Aorta (tissue), 5 donors: ENCODE data around the gene HNF1A. TPM values are rescaled to one million over a fixed set of nuclear protein-coding genes. Genes with fewer than 3 reads are reported as not detected.
"Not testable (repeated sequence)": the region's sequence is repeated elsewhere in the genome, so short reads cannot be mapped to it uniquely, and the experiment has no call there.

Experiments used
- ATAC-seq: fragments of 200-7000 bp; cut with Tn5 transposase; one replicate; pipeline ENCODE4 v1.9.1; 2022; ENCODE audit warnings: moderate library complexity; ENCODE audit not compliant: low FRiP score
- DNase-seq, 2 donors: peaks; one replicate each; pipeline ENCODE4 v3.0.0-alpha.2; 2020
- H3K27ac ChIP-seq, 2 donors: one replicate each; pipeline ENCODE4 v1.5.1; 2013; ENCODE audit warnings: low read length in 2 of 2, mild to moderate bottlenecking in 2 of 2, moderate library complexity in 2 of 2, control low read depth in 1 of 2, inconsistent platforms in 1 of 2, low read depth in 1 of 2
- H3K27me3 ChIP-seq, 2 donors: one replicate each; pipeline ENCODE4 v1.6.1; 2013; ENCODE audit warnings: control low read depth in 1 of 2, low read length in 1 of 2, mild to moderate bottlenecking in 1 of 2, moderate library complexity in 1 of 2; ENCODE audit not compliant: insufficient read depth in 2 of 2, control insufficient read depth in 1 of 2
- H3K36me3 ChIP-seq, 2 donors: one replicate each; pipeline ENCODE4 v1.6.1; 2013; ENCODE audit warnings: control low read depth in 1 of 2, low read length in 1 of 2, mild to moderate bottlenecking in 1 of 2; ENCODE audit not compliant: insufficient read depth in 2 of 2, control insufficient read depth in 1 of 2
- H3K4me1 ChIP-seq, 2 donors: one replicate each; pipeline ENCODE4 v1.6.1; 2013; ENCODE audit warnings: low read length in 2 of 2, control low read depth in 1 of 2, mild to moderate bottlenecking in 1 of 2, moderate library complexity in 1 of 2; ENCODE audit not compliant: insufficient read depth in 2 of 2, control insufficient read depth in 1 of 2
- H3K4me3 ChIP-seq, 2 donors: one replicate each; pipeline ENCODE4 v1.5.1; 2013; ENCODE audit warnings: low read length in 2 of 2, control low read depth in 1 of 2, mild to moderate bottlenecking in 1 of 2
- H3K9me3 ChIP-seq: one replicate; pipeline ENCODE4 v1.6.1; 2013; ENCODE audit warnings: mild to moderate bottlenecking, low read length; ENCODE audit not compliant: control insufficient read depth
- WGBS, 2 donors: extraction: QIAGEN DNeasy Blood & Tissue Kit; methylation state at CpG; one replicate each; pipeline ENCODE4 v1.1.7; 2013; 5-methylcytosine and 5-hydroxymethylcytosine counted together
- intact Hi-C, 2 donors: fragments of 100-400 bp; cut with DNase I; formaldehyde crosslinking; loops; one replicate each; pipeline versions ENCODE4 v1.14.2 to v1.15.0; 2022
- polyA plus RNA-seq, 2 donors: library from polyadenylated mRNA; stranded (reverse); fragments of 200-250 nt; gene quantifications; one replicate each; pipeline ENCODE4 v1.2.3, GENCODE V29; 2013
- total RNA-seq, 2 donors: library from RNA; stranded (reverse); fragmentation: NEBNext Ultra II Directional; extraction: Animal tissue kit (Norgen Biotek cat#: 25700); gene quantifications; one replicate each; pipeline ENCODE4 v1.2.1, GENCODE V29; 2021
- donor health status: healthy with polysubstance abuse.
- donor health status: Bipolar disorder and iron deficiency.
- donor health status: DM: no; HTN: no; CAD: no.
- donor health status: DM: no; HTN: no; CAD: no.
- donor health status: DM: yes; HTN: yes; CAD: no.

Gene HNF1A
- total and polyA plus RNA-seq, 4 donors = 0.18 to 5.4 TPM; not detected in 2

- H3K9me3 ChIP-seq, DNase-seq, intact Hi-C loops, H3K36me3 ChIP-seq, H3K4me1 ChIP-seq, H3K27ac ChIP-seq, ATAC-seq, H3K4me3 ChIP-seq, H3K27me3 ChIP-seq: not testable (repeated sequence)
- WGBS, 2 donors = 97% methylated on average over 19 to 31 of the region's 31 CpGs
These were observed 28.0 kb upstream of the HNF1A start for GRCh38 chr12:120950260-120950799.

DNA sequence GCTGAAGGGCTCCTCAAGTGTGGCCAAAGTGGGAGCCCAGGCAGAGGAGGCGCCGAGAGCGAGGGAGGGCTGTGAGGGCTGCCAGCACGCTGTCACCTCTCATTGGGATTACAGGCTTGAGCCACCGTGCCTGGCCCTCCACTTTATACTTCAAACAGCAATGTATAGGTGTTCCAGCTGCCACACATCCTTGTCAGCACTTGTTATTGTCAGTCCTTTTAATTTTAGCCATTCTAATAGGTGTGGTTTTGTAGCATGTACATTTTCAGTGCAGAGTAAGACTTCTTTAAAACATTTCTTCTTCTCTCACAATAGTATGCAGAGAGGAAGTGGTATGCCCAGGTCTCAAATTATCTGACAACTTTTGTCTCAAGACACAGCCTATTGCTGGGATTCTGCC is 27.5 kb upstream of the HNF1A start:
- intact Hi-C loops = no loop called here
- Histone ChIP-seq H3K9me3 (peaks cover 2% of the 10 kb centered on the region), H3K4me1 (no peaks in the 10 kb centered on the region), H3K27me3 (no peaks in the 10 kb centered on the region), H3K36me3 (no peaks in the 10 kb centered on the region), H3K4me3 (no peak overlapping the region), H3K27ac (no peak overlapping the region)
- 94 to 95% methylated on average over 5 of the region's 5 CpGs for WGBS, 2 donors
- no peak for DNase-seq
- ATAC-seq = no peak

DNA sequence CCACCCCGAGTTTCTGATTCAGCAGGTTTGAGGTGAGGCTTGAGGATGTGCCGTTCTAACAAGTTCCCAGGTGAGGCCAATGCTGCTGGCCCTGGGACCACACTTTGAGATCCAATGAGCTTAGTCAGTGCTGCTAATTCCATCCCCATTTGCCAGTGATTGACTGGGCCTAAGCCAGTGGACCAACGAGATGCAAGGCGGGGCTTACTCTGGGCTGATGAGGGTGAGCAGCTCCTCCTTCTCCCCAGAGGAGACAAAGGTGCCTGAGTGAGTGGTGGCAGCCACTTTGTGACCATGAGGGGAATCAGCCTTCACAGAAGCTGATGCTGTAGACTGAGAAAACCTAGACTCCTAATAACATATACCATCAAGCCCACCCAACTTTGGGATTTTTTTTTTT is 23.1 kb upstream of the HNF1A start:
- Histone ChIP-seq H3K27me3 (no peaks in the 10 kb centered on the region), H3K4me3 (no peak overlapping the region), H3K4me1 (no peaks in the 10 kb centered on the region), H3K36me3 (no peaks in the 10 kb centered on the region), H3K9me3 (peaks cover 2% of the 10 kb centered on the region), H3K27ac (no peak overlapping the region)
- 73 to 75% methylated on average over 4 of the region's 4 CpGs for WGBS, 2 donors
- intact Hi-C loops = no loop called here
- ATAC-seq = no peak
- DNase-seq = no peak

GRCh38 chr12:120956579-120957300 is 21.6 kb upstream of the HNF1A start:
- WGBS, 2 donors = 65 to 77% methylated on average over 5 of the region's 5 CpGs
- Histone ChIP-seq H3K4me1 (no peaks in the 10 kb centered on the region), H3K27me3 (no peaks in the 10 kb centered on the region), H3K36me3 (no peaks in the 10 kb centered on the region), H3K4me3 (no peak overlapping the region), H3K27ac (no peak overlapping the region), H3K9me3 (peaks cover 2% of the 10 kb centered on the region)
- ATAC-seq (no peak), DNase-seq (no peak)
- intact Hi-C loops = no loop called here

- Histone ChIP-seq H3K4me1 (no peaks in the 10 kb centered on the region), H3K27ac (no peak overlapping the region), H3K4me3 (no peak overlapping the region), H3K9me3 (peaks cover 2% of the 10 kb centered on the region), H3K36me3 (no peaks in the 10 kb centered on the region), H3K27me3 (no peaks in the 10 kb centered on the region)
- DNase-seq = no peak
- ATAC-seq = no peak
- intact Hi-C loops = no loop called here
- WGBS, 2 donors = 74 to 79% methylated on average over 13 of the region's 13 CpGs
These were observed 19.0 kb upstream of the HNF1A start for GRCh38 chr12:120959111-120959878.

DNA sequence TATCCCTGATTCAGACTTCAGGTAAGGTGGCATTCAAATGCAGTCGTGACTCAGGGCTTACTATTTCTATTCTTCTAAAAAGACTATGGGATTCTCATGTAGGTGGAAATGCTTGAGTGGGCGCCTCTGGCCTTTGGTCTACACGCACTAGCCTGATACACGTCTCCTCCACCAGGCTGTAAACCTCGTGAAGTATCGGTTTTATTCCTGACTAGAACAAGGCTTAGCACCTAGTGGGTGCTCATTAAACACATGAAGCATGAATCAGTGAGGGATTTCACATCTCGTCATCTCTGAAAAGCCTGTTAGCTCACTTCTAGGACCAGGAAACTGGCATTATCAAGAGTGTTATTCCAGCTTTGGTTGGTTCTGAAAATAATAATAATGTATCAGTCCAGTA is 17.7 kb upstream of the HNF1A start:
- ATAC-seq (no peak), DNase-seq (no peak)
- Histone ChIP-seq H3K27ac (no peak overlapping the region), H3K36me3 (no peaks in the 10 kb centered on the region), H3K4me3 (no peak overlapping the region), H3K4me1 (no peaks in the 10 kb centered on the region), H3K9me3 (no peaks in the 10 kb centered on the region), H3K27me3 (no peaks in the 10 kb centered on the region)
- 76 to 81% methylated on average over 7 of the region's 7 CpGs for WGBS, 2 donors
- intact Hi-C loops = loop anchor here in 1 of 2 donors (10.0 kb wide), 1 partner anchor 236 kb away; the partner anchor contains the start of gene ACADS

GRCh38 chr12:120961604-120962531 is 16.5 kb upstream of the HNF1A start:
- H3K9me3 ChIP-seq = no peaks in the 10 kb centered on the region
- H3K27ac ChIP-seq = no peak overlapping the region
- no peaks in the 10 kb centered on the region for H3K4me1 ChIP-seq
- 66 to 70% methylated on average over 17 of the region's 17 CpGs for WGBS, 2 donors
- no peaks in the 10 kb centered on the region for H3K27me3 ChIP-seq
- intact Hi-C loops = loop anchor here in 1 of 2 donors (10.0 kb wide), 1 partner anchor 237 kb away; the partner anchor contains the start of gene ACADS
- no peaks in the 10 kb centered on the region for H3K36me3 ChIP-seq
- DNase-seq (peak in 1 of 2 donors; percentile 83), ATAC-seq (no peak)
- no peak overlapping the region for H3K4me3 ChIP-seq

DNA sequence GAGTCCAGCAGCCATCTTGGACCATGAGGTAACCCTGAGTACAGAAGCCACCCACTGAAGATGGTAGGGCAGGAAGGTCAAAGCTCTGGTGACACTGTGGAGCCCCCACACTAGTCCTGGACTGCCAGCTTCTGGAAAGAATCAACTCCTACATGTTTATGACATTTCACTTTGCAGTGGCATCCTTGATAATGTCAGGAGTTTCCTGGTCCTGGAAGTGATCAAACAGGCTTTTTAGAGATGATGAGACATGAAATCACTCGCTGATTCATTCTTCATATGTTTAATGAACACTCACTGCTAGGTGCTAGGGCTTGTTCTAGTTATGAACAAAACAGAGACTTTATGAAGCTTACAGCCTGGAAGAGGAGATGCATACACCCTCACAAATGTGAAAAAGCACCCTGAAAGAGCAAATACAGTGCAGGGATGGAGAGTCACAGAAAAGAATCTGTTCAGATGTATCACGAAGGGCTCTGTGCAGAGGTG is 15.8 kb upstream of the HNF1A start:
- intact Hi-C loops = loop anchor here in 1 of 2 donors (10.0 kb wide), 1 partner anchor 238 kb away; the partner anchor contains the start of gene ACADS
- Histone ChIP-seq H3K9me3 (no peaks in the 10 kb centered on the region), H3K27me3 (no peaks in the 10 kb centered on the region), H3K36me3 (no peaks in the 10 kb centered on the region), H3K4me3 (no peak overlapping the region), H3K4me1 (no peaks in the 10 kb centered on the region), H3K27ac (no peak overlapping the region)
- 86 to 95% methylated on average over 2 of the region's 2 CpGs for WGBS, 2 donors
- ATAC-seq = no peak
- no peak for DNase-seq
